K562 (cell line): Measurements from ENCODE around the gene RGS14. TPM values are rescaled to one million over a fixed set of nuclear protein-coding genes. Genes with fewer than 3 reads are reported as not detected.
"Not testable (repeated sequence)": the region's sequence is repeated elsewhere in the genome, so short reads cannot be mapped to it uniquely, and the experiment has no call there.

Experiments
- ATAC-seq: fragments of 200-7000 bp; cut with Tn5 transposase; 3 replicates; pipeline ENCODE4 v1.9.1; 2020; ENCODE audit warnings: moderate library complexity
- BruUV-seq: library from RNA; stranded (reverse); fragments of 400-500 nt; replicated peaks from 2 replicates; lab custom pipeline; 2021; lab: Mats Ljungman, UMichigan
- CTCF ChIA-PET: fragments of 300-600 bp; formaldehyde crosslinking; extraction: SDS; loops from one replicate; lab custom pipeline; 2021; ENCODE audit warnings: low intra/inter-chr PET ratio; lab: Yijun Ruan, JAX
- POLR2A ChIA-PET: fragments of 300-600, 350-650 bp; sonication (Branson Sonifier 250); formaldehyde crosslinking; extraction: SDS; loops from one replicate; lab custom pipeline; 2021; ENCODE audit warnings: antibody characterized with exemption, inconsistent platforms; lab: Yijun Ruan, JAX
- DNase-seq, 4 experiments: peaks; one replicate each; pipeline versions ENCODE4 v3.0.0 to v3.0.0-alpha.2; 2011 to 2018; ENCODE audit warnings: low spot score in 3 of 4, mixed read lengths in 3 of 4; ENCODE audit errors: extremely low read depth in 1 of 4
- FAIRE-seq: peaks from 2 replicates; lab custom pipeline; 2011; peaks lifted over from hg19 to GRCh38; lab: Jason Lieb, UNC
- H2AFZ ChIP-seq: 2 replicates; pipeline ENCODE4 v1.6.0; 2011; ENCODE audit warnings: low read depth, low read length, control low read depth, inconsistent platforms
- H3K27ac ChIP-seq: fragments of 200-600 bp; 3 replicates; pipeline ENCODE4 v1.8.0; 2011; ENCODE audit warnings: low read depth, mild to moderate bottlenecking, control low read depth, inconsistent platforms, low read length, moderate library complexity, mixed read lengths; ENCODE audit errors: extremely low read depth
- H3K27me3 ChIP-seq, 2 experiments: fragments of 300-600 bp in 1 of 2; 2 replicates in 1 of 2; 3 replicates in 1 of 2; pipeline versions ENCODE4 v1.6.0 to v1.8.0; 2011; ENCODE audit warnings: inconsistent platforms in 2 of 2, low read length in 2 of 2, mild to moderate bottlenecking in 1 of 2, mixed read lengths in 1 of 2, moderate library complexity in 1 of 2; ENCODE audit not compliant: control insufficient read depth in 2 of 2, insufficient read depth in 2 of 2
- H3K36me3 ChIP-seq: fragments of 300-600 bp; 3 replicates; pipeline ENCODE4 v1.8.0; 2011; ENCODE audit warnings: mild to moderate bottlenecking, low read length, inconsistent platforms; ENCODE audit not compliant: control insufficient read depth, insufficient read depth
- H3K4me1 ChIP-seq, 2 experiments: fragments of 200-600 bp in 1 of 2; replicated peaks in 1 of 2; 2 replicates in 1 of 2; 3 replicates in 1 of 2; pipeline versions ENCODE4 v1.5.1 to v1.8.0; 2011; ENCODE audit warnings: inconsistent platforms in 2 of 2, low read length in 2 of 2, mild to moderate bottlenecking in 1 of 2, mixed read lengths in 1 of 2, moderate library complexity in 1 of 2; ENCODE audit not compliant: control insufficient read depth in 2 of 2, insufficient read depth in 2 of 2
- H3K4me2 ChIP-seq: 2 replicates; pipeline ENCODE4 v1.6.1; 2011; ENCODE audit warnings: low read length, control low read depth, inconsistent platforms, mixed read lengths; ENCODE audit not compliant: insufficient read depth
- H3K4me3 ChIP-seq: fragments of 200-600 bp; sonication (generic), shearing (Covaris generic); 2 replicates; pipeline ENCODE4 v1.5.1; 2016; ENCODE audit warnings: control low read depth, inconsistent platforms
- H3K79me2 ChIP-seq: fragments of 200-600 bp; 3 replicates; pipeline ENCODE4 v1.8.0; 2011; ENCODE audit warnings: low read length, inconsistent platforms; ENCODE audit not compliant: control insufficient read depth, insufficient read depth
- H3K9ac ChIP-seq, 2 experiments: 2 replicates each; pipeline versions ENCODE4 v1.6.0 to v1.6.1; 2011; ENCODE audit warnings: low read depth in 2 of 2, low read length in 2 of 2, control low read depth in 1 of 2, inconsistent platforms in 1 of 2, mild to moderate bottlenecking in 1 of 2, mixed read lengths in 1 of 2; ENCODE audit not compliant: insufficient read depth in 1 of 2
- H3K9me1 ChIP-seq: one replicate; pipeline ENCODE4 v1.6.0; 2011; ENCODE audit warnings: inconsistent platforms, mild to moderate bottlenecking, low read length, moderate library complexity; ENCODE audit not compliant: control insufficient read depth, insufficient read depth
- H3K9me3 ChIP-seq: replicated peaks from 2 replicates; pipeline ENCODE4 v1.5.1; 2011; ENCODE audit warnings: low read depth, low read length, inconsistent platforms; ENCODE audit not compliant: control insufficient read depth, insufficient read depth
- H4K20me1 ChIP-seq: replicated peaks from 2 replicates; pipeline ENCODE4 v1.6.1; 2011; ENCODE audit warnings: low read length, inconsistent platforms, mixed read lengths; ENCODE audit not compliant: control insufficient read depth, insufficient read depth
- KAT8 ChIP-seq: fragments of 450-650 bp; IDR thresholded peaks from 2 replicates; pipeline ENCODE4 v1.6.1; 2016; ENCODE audit warnings: low read depth, mild to moderate bottlenecking
- SIN3B ChIP-seq: fragments of 450-650 bp; IDR thresholded peaks from 2 replicates; pipeline ENCODE4 v1.6.1; 2017; ENCODE audit warnings: low read depth, mild to moderate bottlenecking, moderate library complexity
- SLC30A9 ChIP-seq: fragments of 250-450 bp; sonication (Bioruptor Pico); IDR thresholded peaks from 2 replicates; pipeline ENCODE4 v1.8.0; 2022; ENCODE audit warnings: mild to moderate bottlenecking, moderate library complexity
- SNIP1 ChIP-seq: fragments of 450-650 bp; IDR thresholded peaks from 2 replicates; pipeline ENCODE4 v1.7.1; 2017; ENCODE audit warnings: low read depth, mild to moderate bottlenecking
- SPI1 ChIP-seq: IDR thresholded peaks from 2 replicates; pipeline ENCODE4 v1.6.1; 2011; ENCODE audit warnings: low read depth, low read length, control low read depth, borderline replicate concordance
- YBX1 ChIP-seq: fragments of 450-650 bp; IDR thresholded peaks from 2 replicates; pipeline ENCODE4 v1.7.1; 2016; ENCODE audit warnings: mild to moderate bottlenecking
- ZBTB11 ChIP-seq, 3 experiments: fragments of 200-800 bp in 1 of 3; fragments of 250-450 bp in 1 of 3; fragments of 450-650 bp in 1 of 3; sonication (Bioruptor Pico) in 1 of 3; sonication (Bioruptor generic) in 1 of 3; formaldehyde crosslinking in 1 of 3; IDR thresholded peaks; 2 replicates each; pipeline versions ENCODE4 v1.6.1 to v1.8.0; 2016 to 2022; ENCODE audit warnings: mild to moderate bottlenecking in 2 of 3, missing genetic modification characterization in 2 of 3, missing compliant biosample characterization in 1 of 3, moderate library complexity in 1 of 3
- ZNF140 ChIP-seq: fragments of 250-450 bp; sonication (Bioruptor Pico); IDR thresholded peaks from 2 replicates; pipeline ENCODE4 v1.8.0; 2021; ENCODE audit warnings: moderate library complexity, mild to moderate bottlenecking, inconsistent platforms
- ZNF668 ChIP-seq: fragments of 250-450 bp; sonication (Bioruptor Pico); IDR thresholded peaks from 2 replicates; pipeline ENCODE4 v1.8.0; 2022; ENCODE audit warnings: mild to moderate bottlenecking, inconsistent platforms
- WGBS: fragments of 100-300 bp; shearing (Covaris generic); methylation state at CpG from one replicate; pipeline ENCODE4 v1.1.6; 2016; ENCODE audit warnings: low coverage, mixed read lengths; ENCODE audit not compliant: insufficient coverage; ENCODE audit errors: missing lambda C conversion rate; 5-methylcytosine and 5-hydroxymethylcytosine counted together
- in situ Hi-C: fragments of 300-500 bp; cut with MboI; formaldehyde crosslinking; loops from 4 replicates; pipeline ENCODE4 v1.15.0; 2018; ENCODE audit warnings: inconsistent platforms, mixed read lengths
- intact Hi-C: fragments of 100-400 bp; cut with micrococcal nuclease; formaldehyde crosslinking; loops from 2 replicates; pipeline ENCODE4 v1.14.2; 2022
- polyA plus RNA-seq, 8 experiments: library from polyadenylated mRNA; depleted of rRNA in 4 of 8; stranded (reverse) in 5 of 8; unstranded in 3 of 8; fragments of >200 nt; fragmentation: Nextera tagmentation in 2 of 8; fragmentation: Illumina TruSeq in 1 of 8; extraction: Ambion mirVana in 2 of 8; extraction: Trizol in 1 of 8; gene quantifications; 2 replicates each; pipeline versions ENCODE4 v1.2.1 to v1.2.3, GENCODE V29; 2011 to 2014; ENCODE audit warnings: inconsistent platforms in 1 of 8, missing spikeins in 1 of 8
- total RNA-seq, 7 experiments: library from RNA; depleted of rRNA in 6 of 7; stranded (reverse); fragments of >200 nt in 6 of 7; fragmentation: Illumina TruSeq in 2 of 7; extraction: Trizol in 2 of 7; gene quantifications; 2 replicates each; pipeline versions ENCODE4 v1.2.1 to v1.2.3, GENCODE V29; 2011 to 2021; ENCODE audit warnings: low replicate concordance in 1 of 7
- TF ChIP-seq, protein P1 (sequence below): fragments of 250-450 bp; sonication (Bioruptor Pico); IDR thresholded peaks from 2 replicates; pipeline ENCODE4 v1.5.0; 2020; ENCODE audit warnings: mild to moderate bottlenecking

Gene RGS14
- total and polyA plus RNA-seq, 9 of the 15 experiments (the other 6 are each of a cell fraction or from before 2014, with no cell fraction given): 0.28 to 75.9 (median 34.5) TPM

DNA sequence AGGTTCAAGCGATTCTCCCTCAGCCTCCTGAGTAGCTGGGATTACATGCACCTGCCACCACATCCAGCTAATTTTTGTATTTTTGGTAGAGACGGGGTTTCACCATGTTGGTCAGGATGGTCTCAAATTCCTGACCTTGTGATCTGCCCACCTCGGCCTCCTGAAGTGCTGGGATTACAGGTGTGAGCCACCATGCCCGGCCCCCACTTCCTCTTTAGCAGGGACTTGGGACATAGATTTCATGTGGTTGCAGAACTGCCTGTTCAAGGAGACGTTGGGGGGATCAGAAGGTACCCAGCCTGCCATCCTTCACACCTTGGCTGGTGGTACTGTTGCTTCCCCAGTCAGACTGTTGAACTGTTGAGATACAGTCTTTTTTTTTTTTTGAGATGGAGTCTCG is 59.4 kb downstream of the RGS14 start:
- 0 out of 2 replicates have a peak, but pooled peaks have one; percentile 39 for TF ChIP-seq SPI1
- H2AFZ ChIP-seq, H3K4me3 ChIP-seq, H4K20me1 ChIP-seq, DNase-seq, H3K4me2 ChIP-seq, intact Hi-C loops, H3K36me3 ChIP-seq, H3K9me1 ChIP-seq, BruUV-seq, H3K9me3 ChIP-seq, FAIRE-seq, H3K9ac ChIP-seq, CTCF ChIA-PET, H3K27me3 ChIP-seq, ATAC-seq, in situ Hi-C loops, H3K79me2 ChIP-seq, H3K4me1 ChIP-seq, H3K27ac ChIP-seq: not testable (repeated sequence)
- POLR2A ChIA-PET: interaction anchor here (0.7 to 5.0 kb wide), 4 partner anchors 8 to 80 kb away, joined by 3 to 32 read pairs (median 7); partner anchors contain the start of genes GRK6 and PDLIM7
- WGBS: 47% methylated on average over 5 of the region's 6 CpGs

- no peaks in the 10 kb centered on the region for H3K9me1 ChIP-seq
- peaks cover 0 to 3% of the 10 kb centered on the region in 2 experiments; a peak in 1 of 5 replicates for H3K4me1 ChIP-seq
- no peak for FAIRE-seq
- POLR2A ChIA-PET: interaction anchor here (1.9 kb wide), 1 partner anchor 8 kb away, joined by 9 read pairs; the partner anchor contains the start of gene GRK6
- H3K27ac ChIP-seq: no peak overlapping the region
- no peaks in the 10 kb centered on the region for H3K79me2 ChIP-seq
- DNase-seq: no peak
- TF ChIP-seq SIN3B: no peak
- no peak for TF ChIP-seq SLC30A9 (CRISPR knock-in tag)
- no peak for TF ChIP-seq KAT8
- no peak for TF ChIP-seq YBX1
- TF ChIP-seq ZBTB11 (CRISPR knock-in tag; IDR thresholded peaks at IDR 0.05): no peak
- no peak for TF ChIP-seq ZNF140
- TF ChIP-seq, protein P1, sequence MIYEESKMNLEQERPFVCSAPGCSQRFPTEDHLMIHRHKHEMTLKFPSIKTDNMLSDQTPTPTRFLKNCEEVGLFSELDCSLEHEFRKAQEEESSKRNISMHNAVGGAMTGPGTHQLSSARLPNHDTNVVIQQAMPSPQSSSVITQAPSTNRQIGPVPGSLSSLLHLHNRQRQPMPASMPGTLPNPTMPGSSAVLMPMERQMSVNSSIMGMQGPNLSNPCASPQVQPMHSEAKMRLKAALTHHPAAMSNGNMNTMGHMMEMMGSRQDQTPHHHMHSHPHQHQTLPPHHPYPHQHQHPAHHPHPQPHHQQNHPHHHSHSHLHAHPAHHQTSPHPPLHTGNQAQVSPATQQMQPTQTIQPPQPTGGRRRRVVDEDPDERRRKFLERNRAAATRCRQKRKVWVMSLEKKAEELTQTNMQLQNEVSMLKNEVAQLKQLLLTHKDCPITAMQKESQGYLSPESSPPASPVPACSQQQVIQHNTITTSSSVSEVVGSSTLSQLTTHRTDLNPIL (CRISPR knock-in tag): no peak
- no peak for TF ChIP-seq ZNF668 (CRISPR knock-in tag)
- TF ChIP-seq SNIP1: no peak
- TF ChIP-seq, all 486 proteins: peak for 0
- 83% methylated on average over 3 of the region's 3 CpGs for WGBS
- Histone ChIP-seq H3K9ac (no peak overlapping the region), H3K4me2 (no peak overlapping the region), H3K9me3 (no peaks in the 10 kb centered on the region), H3K36me3 (no peaks in the 10 kb centered on the region), H2AFZ (no peak overlapping the region), H3K4me3 (no peak overlapping the region), H3K27me3 (no peaks in the 10 kb centered on the region), H4K20me1 (no peaks in the 10 kb centered on the region)
- BruUV-seq: no TSS peak
- in situ Hi-C loops: no loop called here
- CTCF ChIA-PET: no interaction called here
- intact Hi-C loops: no loop called here
- no peak for ATAC-seq
These were observed 61.3 kb downstream of the RGS14 start for GRCh38 chr5:177419046-177419445.
